ENCODE data around the gene HECTD4. TPM values are rescaled to one million over a fixed set of nuclear protein-coding genes. Genes with fewer than 3 reads are reported as not detected.

HECTD4 gene
- total and polyA plus RNA-seq, 9 of the 15 experiments (the other 6 are each of a cell fraction or from before 2014, with no cell fraction given) = 3.5 to 33.3 (median 13.5) TPM

DNA sequence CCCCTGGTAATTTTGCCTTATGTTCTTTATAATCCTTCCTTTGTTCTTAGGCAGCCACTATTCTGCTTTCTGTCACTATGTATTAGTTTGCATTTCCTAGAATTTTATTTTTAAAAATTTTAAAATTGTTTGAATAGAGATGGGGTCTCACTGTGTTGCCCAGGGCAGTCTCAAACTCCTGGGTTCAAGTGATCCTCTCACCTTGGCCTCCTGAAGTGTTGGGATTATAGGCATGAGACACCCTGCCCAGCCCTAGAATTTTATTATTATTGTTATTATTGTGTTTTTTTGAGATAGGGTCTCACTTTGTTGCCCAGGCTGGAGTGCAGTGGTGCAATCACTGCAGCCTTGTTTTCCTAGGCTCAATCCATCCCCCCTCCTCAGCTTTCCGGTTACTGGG, 39.1 kb upstream of the HECTD4 start:
- no peak overlapping the region for H3K9ac ChIP-seq (ENCODE audit: insufficient read depth in 1 of 2, low read depth in 2 of 2, low read length in 2 of 2)
- no TSS peak for BruUV-seq (replicated peaks)
- 86% methylated on average over 1 of the region's 1 CpG for WGBS (ENCODE audit: insufficient coverage, low coverage, missing lambda C conversion rate)

DNA sequence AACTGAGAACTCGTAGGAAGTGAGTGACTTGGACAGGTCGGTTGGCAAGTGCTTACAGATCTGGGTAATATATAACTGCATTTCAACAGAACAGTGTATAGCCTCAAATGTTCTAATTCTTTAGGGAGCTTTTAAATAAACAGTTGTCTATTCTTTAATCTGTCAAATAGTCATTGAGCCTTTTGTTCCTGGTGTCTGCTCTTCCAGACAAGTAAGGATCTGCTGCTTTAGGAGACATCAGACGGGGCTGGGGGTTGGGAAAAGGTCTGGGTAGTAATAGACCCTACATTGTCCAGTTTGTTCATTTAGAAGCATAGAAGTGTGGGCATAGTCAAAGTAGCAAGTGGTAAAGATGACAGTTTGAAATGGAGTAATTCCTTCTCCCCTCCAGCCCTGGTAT, 38.5 kb upstream of the HECTD4 start:
- intact Hi-C loops (cut with micrococcal nuclease) (no loop called here), in situ Hi-C loops (cut with MboI) (no loop called here)
- Histone ChIP-seq H3K4me2 (ENCODE audit: insufficient read depth, low read length) (no peak overlapping the region), H3K79me2 (ENCODE audit: control insufficient read depth, insufficient read depth, low read length) (peaks cover 84% of the 10 kb centered on the region), H3K4me1 (replicated peaks in 1 of 2; ENCODE audit: control insufficient read depth in 2 of 2, insufficient read depth in 2 of 2, low read length in 2 of 2) (peaks cover 8 to 11% of the 10 kb centered on the region in 2 experiments; a peak in 4 of 5 replicates), H3K4me3 (no peak overlapping the region), H3K27ac (ENCODE audit: extremely low read depth, low read depth, low read length) (no peak overlapping the region), H3K9me3 (replicated peaks; ENCODE audit: control insufficient read depth, insufficient read depth, low read depth, low read length) (no peaks in the 10 kb centered on the region), H3K9me1 (ENCODE audit: control insufficient read depth, insufficient read depth, low read length) (no peaks in the 10 kb centered on the region), H4K20me1 (replicated peaks; ENCODE audit: control insufficient read depth, insufficient read depth, low read length) (peaks cover 9% of the 10 kb centered on the region), H3K9ac (ENCODE audit: insufficient read depth in 1 of 2, low read depth in 2 of 2, low read length in 2 of 2) (no peak overlapping the region), H3K36me3 (ENCODE audit: control insufficient read depth, insufficient read depth, low read length) (peaks cover 32% of the 10 kb centered on the region; the same call in 2 of the 3 replicates), H3K27me3 (ENCODE audit: control insufficient read depth in 2 of 2, insufficient read depth in 2 of 2, low read length in 2 of 2) (no peaks in the 10 kb centered on the region), H2AFZ (ENCODE audit: low read depth, low read length) (no peak overlapping the region)
- FAIRE-seq = no peak
- BruUV-seq (replicated peaks) = no TSS peak
- ChIA-PET POLR2A (no interaction called here), CTCF (ENCODE audit: low intra/inter-chr PET ratio) (no interaction called here)
- 66% methylated on average over 3 of the region's 3 CpGs for WGBS (ENCODE audit: insufficient coverage, low coverage, missing lambda C conversion rate)
- no peak for ATAC-seq
- DNase-seq (ENCODE audit: extremely low read depth in 1 of 4, low spot score in 3 of 4) = no peak
- TF ChIP-seq, protein P1, sequence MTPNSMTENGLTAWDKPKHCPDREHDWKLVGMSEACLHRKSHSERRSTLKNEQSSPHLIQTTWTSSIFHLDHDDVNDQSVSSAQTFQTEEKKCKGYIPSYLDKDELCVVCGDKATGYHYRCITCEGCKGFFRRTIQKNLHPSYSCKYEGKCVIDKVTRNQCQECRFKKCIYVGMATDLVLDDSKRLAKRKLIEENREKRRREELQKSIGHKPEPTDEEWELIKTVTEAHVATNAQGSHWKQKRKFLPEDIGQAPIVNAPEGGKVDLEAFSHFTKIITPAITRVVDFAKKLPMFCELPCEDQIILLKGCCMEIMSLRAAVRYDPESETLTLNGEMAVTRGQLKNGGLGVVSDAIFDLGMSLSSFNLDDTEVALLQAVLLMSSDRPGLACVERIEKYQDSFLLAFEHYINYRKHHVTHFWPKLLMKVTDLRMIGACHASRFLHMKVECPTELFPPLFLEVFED (CRISPR knock-in tag; conservative IDR thresholded peaks at IDR 0.05) = no peak
- TF ChIP-seq MCM3 (IDR thresholded peaks at IDR 0.05) = no peak
- TF ChIP-seq KAT2B (IDR thresholded peaks at IDR 0.05; ENCODE audit: low read depth, low read length) = no peak
- TF ChIP-seq ELF2 (CRISPR knock-in tag; IDR thresholded peaks at IDR 0.05) = no peak
- TF ChIP-seq ZNF717 (CRISPR knock-in tag; IDR thresholded peaks at IDR 0.05) = no peak
- TF ChIP-seq ERF (CRISPR knock-in tag; IDR thresholded peaks at IDR 0.05) = no peak
- no peak for TF ChIP-seq ZNF830 (CRISPR knock-in tag; IDR thresholded peaks at IDR 0.05)
- TF ChIP-seq, protein P2, sequence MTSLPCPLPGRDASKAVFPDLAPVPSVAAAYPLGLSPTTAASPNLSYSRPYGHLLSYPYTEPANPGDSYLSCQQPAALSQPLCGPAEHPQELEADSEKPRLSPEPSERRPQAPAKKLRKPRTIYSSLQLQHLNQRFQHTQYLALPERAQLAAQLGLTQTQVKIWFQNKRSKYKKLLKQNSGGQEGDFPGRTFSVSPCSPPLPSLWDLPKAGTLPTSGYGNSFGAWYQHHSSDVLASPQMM (CRISPR knock-in tag; IDR thresholded peaks at IDR 0.05) = no peak
- TF ChIP-seq ZFP1 (CRISPR knock-in tag; IDR thresholded peaks at IDR 0.05) = no peak
- no peak for TF ChIP-seq ZNF584 (CRISPR knock-in tag; IDR thresholded peaks at IDR 0.05; ENCODE audit: low read depth)
- TF ChIP-seq, protein P3, sequence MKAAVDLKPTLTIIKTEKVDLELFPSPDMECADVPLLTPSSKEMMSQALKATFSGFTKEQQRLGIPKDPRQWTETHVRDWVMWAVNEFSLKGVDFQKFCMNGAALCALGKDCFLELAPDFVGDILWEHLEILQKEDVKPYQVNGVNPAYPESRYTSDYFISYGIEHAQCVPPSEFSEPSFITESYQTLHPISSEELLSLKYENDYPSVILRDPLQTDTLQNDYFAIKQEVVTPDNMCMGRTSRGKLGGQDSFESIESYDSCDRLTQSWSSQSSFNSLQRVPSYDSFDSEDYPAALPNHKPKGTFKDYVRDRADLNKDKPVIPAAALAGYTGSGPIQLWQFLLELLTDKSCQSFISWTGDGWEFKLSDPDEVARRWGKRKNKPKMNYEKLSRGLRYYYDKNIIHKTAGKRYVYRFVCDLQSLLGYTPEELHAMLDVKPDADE (conservative IDR thresholded peaks at IDR 0.05; ENCODE audit: control insufficient read depth, low read depth, low read length) = no peak
- no peak for TF ChIP-seq ZNF41 (CRISPR knock-in tag; conservative IDR thresholded peaks at IDR 0.05)
- no peak for TF ChIP-seq ZNF316 (IDR thresholded peaks at IDR 0.05)

More for the DNA sequence above, 39.1 kb upstream of the HECTD4 start:
- Histone ChIP-seq H4K20me1 (replicated peaks; ENCODE audit: control insufficient read depth, insufficient read depth, low read length) (peaks cover 9% of the 10 kb centered on the region), H3K27ac (ENCODE audit: extremely low read depth, low read depth, low read length) (no peak overlapping the region), H3K27me3 (ENCODE audit: control insufficient read depth in 2 of 2, insufficient read depth in 2 of 2, low read length in 2 of 2) (no peaks in the 10 kb centered on the region), H3K4me1 (replicated peaks in 1 of 2; ENCODE audit: control insufficient read depth in 2 of 2, insufficient read depth in 2 of 2, low read length in 2 of 2) (peaks cover 8 to 11% of the 10 kb centered on the region in 2 experiments; a peak in 4 of 5 replicates), H3K9me1 (ENCODE audit: control insufficient read depth, insufficient read depth, low read length) (no peaks in the 10 kb centered on the region), H3K4me2 (ENCODE audit: insufficient read depth, low read length) (no peak overlapping the region), H3K79me2 (ENCODE audit: control insufficient read depth, insufficient read depth, low read length) (peaks cover 90% of the 10 kb centered on the region), H3K9me3 (replicated peaks; ENCODE audit: control insufficient read depth, insufficient read depth, low read depth, low read length) (no peaks in the 10 kb centered on the region), H3K4me3 (no peak overlapping the region), H2AFZ (ENCODE audit: low read depth, low read length) (no peak overlapping the region), H3K36me3 (ENCODE audit: control insufficient read depth, insufficient read depth, low read length) (peaks cover 36% of the 10 kb centered on the region; the same call in 2 of the 3 replicates)
- no peak for DNase-seq (ENCODE audit: extremely low read depth in 1 of 4, low spot score in 3 of 4)
- no peak for ATAC-seq
- ChIA-PET CTCF (ENCODE audit: low intra/inter-chr PET ratio) (no interaction called here), POLR2A (interaction anchor here (1.4 kb wide), 1 partner anchor 9 kb away, joined by 3 read pairs; no protein-coding TSS in a partner anchor)
- no peak for TF ChIP-seq ZNF224 (CRISPR knock-in tag; IDR thresholded peaks at IDR 0.05)
- TF ChIP-seq RBM25 (IDR thresholded peaks at IDR 0.05; ENCODE audit: low read depth, low read length, severe bottlenecking) = peak; percentile 35
- TF ChIP-seq ZNF121 (CRISPR knock-in tag; conservative IDR thresholded peaks at IDR 0.05) = peak; percentile 38; the same call in 1 of the 2 replicates
- in situ Hi-C loops (cut with MboI) (no loop called here), intact Hi-C loops (cut with micrococcal nuclease) (no loop called here)
- FAIRE-seq = no peak

All from K562 (cell line).